Stimulated activated naive CD8-positive, alpha-beta T cell treated with anti-CD3 and anti-CD28 coated beads, Interleukin-15, Interleukin-2, amounts not matched to agents 100 ng/mL and 50 ng/mL, for 24 hours (primary cell): ENCODE results near the gene ADRM1.

ENCODE experiments used
- H3K27ac Mint-ChIP-seq: one replicate; pipeline ENCODE4 v1.8.0; 2021; ENCODE audit warnings: mild to moderate bottlenecking, mixed read lengths
- H3K27me3 Mint-ChIP-seq: one replicate; pipeline ENCODE4 v1.8.0; 2021; ENCODE audit warnings: mixed read lengths
- H3K36me3 Mint-ChIP-seq: one replicate; pipeline ENCODE4 v1.8.0; 2021; ENCODE audit warnings: low read depth, mixed read lengths
- H3K4me1 Mint-ChIP-seq: one replicate; pipeline ENCODE4 v1.8.0; 2021; ENCODE audit warnings: low read depth, mixed read lengths
- H3K4me3 Mint-ChIP-seq: one replicate; pipeline ENCODE4 v1.8.0; 2021; ENCODE audit warnings: mild to moderate bottlenecking, mixed read lengths
- H3K9me3 Mint-ChIP-seq: one replicate; pipeline ENCODE4 v1.8.0; 2021; ENCODE audit warnings: mixed read lengths

The ADRM1 gene

GRCh38 chr20:62302341-62303061 is at the start of gene ADRM1:
Gene ADRM1 (plus strand): TSS chr20:62302997. CDS start chr20:62303569, 572 bp downstream.
- Mint-ChIP-seq H3K36me3 (peaks cover 25% of the 10 kb centered on the region), H3K27ac (peak within 1 kb of the TSS; percentile 96), H3K9me3 (no peaks in the 10 kb centered on the region), H3K27me3 (no peaks in the 10 kb centered on the region), H3K4me3 (peak within 1 kb of the TSS; percentile 95), H3K4me1 (peaks cover 23% of the 10 kb centered on the region)

GRCh38 chr20:62253398-62253797 is 49.4 kb upstream of the ADRM1 start:
- H3K27ac Mint-ChIP-seq: no peak overlapping the region
- H3K27me3 Mint-ChIP-seq: no peaks in the 10 kb centered on the region
- no peak overlapping the region for H3K4me3 Mint-ChIP-seq
- no peaks in the 10 kb centered on the region for H3K9me3 Mint-ChIP-seq
- H3K4me1 Mint-ChIP-seq: peaks cover 9% of the 10 kb centered on the region
- H3K36me3 Mint-ChIP-seq: no peaks in the 10 kb centered on the region

- Mint-ChIP-seq H3K9me3 (no peaks in the 10 kb centered on the region), H3K4me1 (peaks cover 9% of the 10 kb centered on the region), H3K27ac (no peak overlapping the region), H3K27me3 (no peaks in the 10 kb centered on the region), H3K36me3 (no peaks in the 10 kb centered on the region), H3K4me3 (no peak overlapping the region)
Observed at GRCh38 chr20:62254021-62254724, 48.6 kb upstream of the ADRM1 start.

- Mint-ChIP-seq H3K4me1 (peaks cover 4% of the 10 kb centered on the region), H3K27me3 (no peaks in the 10 kb centered on the region), H3K27ac (no peak overlapping the region), H3K9me3 (no peaks in the 10 kb centered on the region), H3K4me3 (no peak overlapping the region), H3K36me3 (peaks cover 3% of the 10 kb centered on the region)
Observed at GRCh38 chr20:62255976-62256375, 46.8 kb upstream of the ADRM1 start.

- H3K4me3 Mint-ChIP-seq: no peak overlapping the region
- H3K4me1 Mint-ChIP-seq: no peaks in the 10 kb centered on the region
- H3K27ac Mint-ChIP-seq: no peak overlapping the region
- H3K27me3 Mint-ChIP-seq: no peaks in the 10 kb centered on the region
- H3K9me3 Mint-ChIP-seq: no peaks in the 10 kb centered on the region
- H3K36me3 Mint-ChIP-seq: peaks cover 12% of the 10 kb centered on the region
Observed at GRCh38 chr20:62258499-62259293, 44.1 kb upstream of the ADRM1 start.

- no peaks in the 10 kb centered on the region for H3K4me1 Mint-ChIP-seq
- H3K4me3 Mint-ChIP-seq: no peak overlapping the region
- H3K9me3 Mint-ChIP-seq: no peaks in the 10 kb centered on the region
- H3K27ac Mint-ChIP-seq: no peak overlapping the region
- H3K36me3 Mint-ChIP-seq: peaks cover 13% of the 10 kb centered on the region
- no peaks in the 10 kb centered on the region for H3K27me3 Mint-ChIP-seq
Observed at GRCh38 chr20:62259294-62259565, 43.6 kb upstream of the ADRM1 start.

- Mint-ChIP-seq H3K27ac (no peak overlapping the region), H3K36me3 (peaks cover 34% of the 10 kb centered on the region), H3K4me3 (no peak overlapping the region), H3K27me3 (no peaks in the 10 kb centered on the region), H3K4me1 (no peaks in the 10 kb centered on the region), H3K9me3 (no peaks in the 10 kb centered on the region)
Observed at GRCh38 chr20:62262064-62262463, 40.7 kb upstream of the ADRM1 start.

- Mint-ChIP-seq H3K4me3 (no peak overlapping the region), H3K27ac (no peak overlapping the region), H3K36me3 (peaks cover 34% of the 10 kb centered on the region), H3K27me3 (no peaks in the 10 kb centered on the region), H3K9me3 (no peaks in the 10 kb centered on the region), H3K4me1 (no peaks in the 10 kb centered on the region)
Observed at GRCh38 chr20:62263396-62263795, 39.4 kb upstream of the ADRM1 start.

- Mint-ChIP-seq H3K27me3 (no peaks in the 10 kb centered on the region), H3K9me3 (no peaks in the 10 kb centered on the region), H3K4me3 (no peak overlapping the region), H3K27ac (no peak overlapping the region), H3K4me1 (no peaks in the 10 kb centered on the region), H3K36me3 (peaks cover 32% of the 10 kb centered on the region)
Observed at GRCh38 chr20:62265365-62265764, 37.4 kb upstream of the ADRM1 start.

- Mint-ChIP-seq H3K9me3 (no peaks in the 10 kb centered on the region), H3K36me3 (peaks cover 30% of the 10 kb centered on the region), H3K4me3 (no peak overlapping the region), H3K27ac (no peak overlapping the region), H3K27me3 (no peaks in the 10 kb centered on the region), H3K4me1 (no peaks in the 10 kb centered on the region)
Observed at GRCh38 chr20:62266340-62266739, 36.5 kb upstream of the ADRM1 start.

- H3K27ac Mint-ChIP-seq: no peak overlapping the region
- no peaks in the 10 kb centered on the region for H3K9me3 Mint-ChIP-seq
- no peaks in the 10 kb centered on the region for H3K27me3 Mint-ChIP-seq
- H3K4me3 Mint-ChIP-seq: no peak overlapping the region
- H3K4me1 Mint-ChIP-seq: no peaks in the 10 kb centered on the region
- H3K36me3 Mint-ChIP-seq: peaks cover 30% of the 10 kb centered on the region
Observed at GRCh38 chr20:62266851-62267250, 35.9 kb upstream of the ADRM1 start.

- Mint-ChIP-seq H3K9me3 (no peaks in the 10 kb centered on the region), H3K36me3 (peaks cover 26% of the 10 kb centered on the region), H3K4me3 (no peak overlapping the region), H3K4me1 (no peaks in the 10 kb centered on the region), H3K27me3 (no peaks in the 10 kb centered on the region), H3K27ac (no peak overlapping the region)
Observed at GRCh38 chr20:62267543-62267942, 35.3 kb upstream of the ADRM1 start.

- Mint-ChIP-seq H3K27me3 (no peaks in the 10 kb centered on the region), H3K4me3 (no peak overlapping the region), H3K4me1 (no peaks in the 10 kb centered on the region)
Observed at GRCh38 chr20:62268228-62268900, 34.4 kb upstream of the ADRM1 start.

GRCh38 chr20:62269378-62269777 is 33.4 kb upstream of the ADRM1 start:
- Mint-ChIP-seq H3K27ac (no peak overlapping the region), H3K36me3 (peaks cover 25% of the 10 kb centered on the region), H3K9me3 (no peaks in the 10 kb centered on the region), H3K4me3 (no peak overlapping the region), H3K27me3 (no peaks in the 10 kb centered on the region), H3K4me1 (no peaks in the 10 kb centered on the region)

More at GRCh38 chr20:62268228-62268900, 34.4 kb upstream of the ADRM1 start:
- Mint-ChIP-seq H3K9me3 (no peaks in the 10 kb centered on the region), H3K36me3 (peaks cover 26% of the 10 kb centered on the region), H3K27ac (no peak overlapping the region)

GRCh38 chr20:62269871-62270270 is 32.9 kb upstream of the ADRM1 start:
- H3K4me3 Mint-ChIP-seq: no peak overlapping the region
- H3K4me1 Mint-ChIP-seq: no peaks in the 10 kb centered on the region
- H3K9me3 Mint-ChIP-seq: no peaks in the 10 kb centered on the region
- no peak overlapping the region for H3K27ac Mint-ChIP-seq
- no peaks in the 10 kb centered on the region for H3K27me3 Mint-ChIP-seq
- H3K36me3 Mint-ChIP-seq: peaks cover 25% of the 10 kb centered on the region
